Vagina (tissue), 2 donors: ENCODE measurements around the gene STRIT1. TPM values are rescaled to one million over a fixed set of nuclear protein-coding genes. Genes with fewer than 3 reads are reported as not detected.

Experiments used
- DNase-seq, 2 donors: peaks; one replicate each; pipeline ENCODE4 v3.0.0-alpha.2; 2017; ENCODE audit errors: extremely low spot score in 2 of 2
- H3K27ac ChIP-seq: fragments of 200-600 bp; sonication (generic); one replicate; pipeline ENCODE4 v1.5.1; 2019
- H3K27me3 ChIP-seq: fragments of 200-600 bp; sonication (generic); one replicate; pipeline ENCODE4 v1.5.1; 2019
- H3K36me3 ChIP-seq, 2 donors: fragments of 200-600 bp; sonication (generic); one replicate each; pipeline ENCODE4 v1.5.1; 2017 to 2019
- H3K4me1 ChIP-seq: fragments of 200-600 bp; sonication (generic); one replicate; pipeline ENCODE4 v1.5.1; 2019
- H3K4me3 ChIP-seq, 2 donors: fragments of 200-600 bp; sonication (generic); 1 replicate in 1 of 2; 2 replicates in 1 of 2; pipeline ENCODE4 v1.5.1; 2016 to 2019
- H3K9me3 ChIP-seq: fragments of 200-600 bp; sonication (generic); one replicate; pipeline ENCODE4 v1.5.1; 2019
- POLR2A ChIP-seq, 2 donors: fragments of 450-650 bp; IDR thresholded peaks; one replicate each; pipeline ENCODE4 v1.6.1; 2017; ENCODE audit warnings: antibody characterized with exemption in 2 of 2, mild to moderate bottlenecking in 2 of 2, moderate library complexity in 2 of 2
- POLR2AphosphoS5 ChIP-seq, 2 donors: sonication (generic); formaldehyde crosslinking; IDR thresholded peaks; one replicate each; pipeline ENCODE4 v1.9.0; 2017; ENCODE audit warnings: antibody characterized with exemption in 2 of 2, mild to moderate bottlenecking in 2 of 2, low read depth in 1 of 2; ENCODE audit not compliant: insufficient read depth in 1 of 2
- intact Hi-C: fragments of 100-400 bp; cut with DNase I; formaldehyde crosslinking; loops from one replicate; pipeline ENCODE4 v1.15.1; 2023
- total RNA-seq: library from RNA; depleted of rRNA; stranded (reverse); fragments of >200 nt; gene quantifications from one replicate; pipeline ENCODE4 v1.2.3, GENCODE V29; 2016
- TF ChIP-seq, protein P1 (sequence below), 3 experiments: fragments of 450-650 bp in 2 of 3; fragments of 200-600 bp in 1 of 3; sonication (generic) in 1 of 3; IDR thresholded peaks; one replicate each; pipeline ENCODE4 v1.5.1; 2017 to 2019; ENCODE audit warnings: antibody characterized with exemption in 3 of 3, mild to moderate bottlenecking in 2 of 3, moderate library complexity in 2 of 3

The STRIT1 gene
- total RNA-seq, 1 donor from 2014 or later: not detected

DNA sequence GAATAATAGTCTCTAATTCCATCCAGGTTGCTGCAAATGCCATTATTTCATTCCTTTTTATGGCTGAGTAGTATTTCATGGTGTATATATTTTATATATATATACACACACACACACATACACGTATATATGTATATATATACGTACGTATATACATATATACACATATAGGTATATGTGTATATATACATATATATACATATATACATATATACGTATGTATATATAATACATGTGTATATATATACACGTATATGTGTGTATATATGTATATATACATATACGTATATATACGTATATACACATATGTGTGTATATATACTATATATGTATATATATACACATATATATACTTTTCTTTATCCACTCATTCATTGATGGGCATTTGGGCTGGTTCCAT lies 13.7 kb upstream of the STRIT1 start:
- H3K9me3 ChIP-seq: no peaks in the 10 kb centered on the region
- H3K27me3 ChIP-seq: no peaks in the 10 kb centered on the region
- H3K4me3 ChIP-seq: no peak overlapping the region
- no peak overlapping the region for H3K27ac ChIP-seq
- no peaks in the 10 kb centered on the region for H3K4me1 ChIP-seq
- H3K36me3 ChIP-seq: no peaks in the 10 kb centered on the region
- no peak for DNase-seq
- intact Hi-C loops: no loop called here
- TF ChIP-seq POLR2AphosphoS5 (IDR thresholded peaks at IDR 0.05; ENCODE audit: insufficient read depth in 1 of 2, low read depth in 1 of 2) (no peak), POLR2A (IDR thresholded peaks at IDR 0.05) (no peak)
- TF ChIP-seq, protein P1, sequence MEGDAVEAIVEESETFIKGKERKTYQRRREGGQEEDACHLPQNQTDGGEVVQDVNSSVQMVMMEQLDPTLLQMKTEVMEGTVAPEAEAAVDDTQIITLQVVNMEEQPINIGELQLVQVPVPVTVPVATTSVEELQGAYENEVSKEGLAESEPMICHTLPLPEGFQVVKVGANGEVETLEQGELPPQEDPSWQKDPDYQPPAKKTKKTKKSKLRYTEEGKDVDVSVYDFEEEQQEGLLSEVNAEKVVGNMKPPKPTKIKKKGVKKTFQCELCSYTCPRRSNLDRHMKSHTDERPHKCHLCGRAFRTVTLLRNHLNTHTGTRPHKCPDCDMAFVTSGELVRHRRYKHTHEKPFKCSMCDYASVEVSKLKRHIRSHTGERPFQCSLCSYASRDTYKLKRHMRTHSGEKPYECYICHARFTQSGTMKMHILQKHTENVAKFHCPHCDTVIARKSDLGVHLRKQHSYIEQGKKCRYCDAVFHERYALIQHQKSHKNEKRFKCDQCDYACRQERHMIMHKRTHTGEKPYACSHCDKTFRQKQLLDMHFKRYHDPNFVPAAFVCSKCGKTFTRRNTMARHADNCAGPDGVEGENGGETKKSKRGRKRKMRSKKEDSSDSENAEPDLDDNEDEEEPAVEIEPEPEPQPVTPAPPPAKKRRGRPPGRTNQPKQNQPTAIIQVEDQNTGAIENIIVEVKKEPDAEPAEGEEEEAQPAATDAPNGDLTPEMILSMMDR (IDR thresholded peaks at IDR 0.05): no peak

- no peak overlapping the region for H3K27ac ChIP-seq
- H3K4me1 ChIP-seq: no peaks in the 10 kb centered on the region
- H3K27me3 ChIP-seq: no peaks in the 10 kb centered on the region
- no peak overlapping the region for H3K4me3 ChIP-seq
- no peaks in the 10 kb centered on the region for H3K36me3 ChIP-seq
- no peaks in the 10 kb centered on the region for H3K9me3 ChIP-seq
- DNase-seq: no peak
- TF ChIP-seq POLR2AphosphoS5 (IDR thresholded peaks at IDR 0.05; ENCODE audit: insufficient read depth in 1 of 2, low read depth in 1 of 2) (no peak), POLR2A (IDR thresholded peaks at IDR 0.05) (no peak)
- TF ChIP-seq, protein P1 (IDR thresholded peaks at IDR 0.05): no peak
- intact Hi-C loops: no loop called here
Observed at GRCh38 chr3:155304394-155304793, 10.9 kb upstream of the STRIT1 start.

DNA sequence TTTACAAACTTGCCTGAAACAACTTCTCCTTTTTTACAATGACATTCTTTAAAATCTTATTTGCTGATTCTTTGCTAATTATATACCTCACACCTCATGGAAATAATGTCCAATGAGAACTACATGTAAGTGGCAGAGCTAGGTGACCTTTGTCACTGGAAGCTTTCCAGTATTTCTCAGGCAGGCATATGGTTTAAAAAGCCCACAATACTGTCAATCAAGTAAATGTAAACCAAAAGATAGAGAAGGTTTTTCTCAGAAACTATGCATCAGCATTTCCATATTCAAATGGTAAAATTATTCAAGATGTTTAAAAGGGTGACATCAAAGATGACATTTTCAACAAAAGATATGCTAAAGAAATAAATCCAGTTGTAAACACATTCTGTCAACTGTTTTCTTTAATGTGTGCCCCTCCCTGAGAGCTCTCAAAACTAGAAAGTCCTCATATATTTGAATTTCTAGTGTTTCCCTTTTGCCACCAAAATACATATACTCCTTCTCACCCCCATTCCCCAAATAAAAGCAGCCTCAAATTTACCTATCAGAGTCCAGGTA lies 10.1 kb upstream of the STRIT1 start:
- no peak for DNase-seq
- Histone ChIP-seq H3K27ac (no peak overlapping the region), H3K4me1 (no peaks in the 10 kb centered on the region), H3K9me3 (no peaks in the 10 kb centered on the region), H3K27me3 (no peaks in the 10 kb centered on the region), H3K4me3 (no peak overlapping the region), H3K36me3 (no peaks in the 10 kb centered on the region)
- intact Hi-C loops: no loop called here
- TF ChIP-seq POLR2A (IDR thresholded peaks at IDR 0.05): no peak

GRCh38 chr3:155302891-155303290 lies 9.4 kb upstream of the STRIT1 start:
- Histone ChIP-seq H3K36me3 (no peaks in the 10 kb centered on the region), H3K9me3 (no peaks in the 10 kb centered on the region), H3K27me3 (no peaks in the 10 kb centered on the region), H3K27ac (no peak overlapping the region), H3K4me3 (no peak overlapping the region), H3K4me1 (no peaks in the 10 kb centered on the region)
- intact Hi-C loops: no loop called here
- TF ChIP-seq POLR2A (IDR thresholded peaks at IDR 0.05) (no peak), POLR2AphosphoS5 (IDR thresholded peaks at IDR 0.05; ENCODE audit: insufficient read depth in 1 of 2, low read depth in 1 of 2) (no peak)
- TF ChIP-seq, protein P1 (IDR thresholded peaks at IDR 0.05): no peak
- DNase-seq: no peak

DNA sequence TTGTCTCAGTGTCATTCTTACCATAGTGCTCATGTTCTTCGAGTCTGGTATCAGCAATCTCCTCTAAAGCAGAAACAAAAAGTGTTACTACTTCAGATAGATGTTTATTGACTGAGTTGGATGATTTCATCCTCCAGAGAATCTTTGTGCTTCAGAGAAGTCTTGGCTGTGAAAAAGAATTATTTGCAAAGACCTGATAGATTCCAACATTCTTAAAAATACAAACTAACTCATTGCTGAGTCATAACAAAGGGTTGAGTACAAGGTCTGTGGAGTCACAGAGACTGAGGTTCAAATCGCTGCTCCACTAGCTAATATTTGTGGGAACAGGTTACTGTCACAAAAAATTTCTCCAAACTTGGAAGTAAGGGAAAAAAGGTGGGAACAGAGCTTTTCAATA lies 9.0 kb upstream of the STRIT1 start:
- Histone ChIP-seq H3K4me3 (no peak overlapping the region), H3K27me3 (no peaks in the 10 kb centered on the region), H3K27ac (no peak overlapping the region), H3K36me3 (no peaks in the 10 kb centered on the region), H3K9me3 (no peaks in the 10 kb centered on the region), H3K4me1 (no peaks in the 10 kb centered on the region)
- DNase-seq: no peak
- TF ChIP-seq POLR2A (IDR thresholded peaks at IDR 0.05) (no peak), POLR2AphosphoS5 (IDR thresholded peaks at IDR 0.05; ENCODE audit: insufficient read depth in 1 of 2, low read depth in 1 of 2) (no peak)
- TF ChIP-seq, protein P1 (IDR thresholded peaks at IDR 0.05): no peak
- intact Hi-C loops: no loop called here
